A549 (cell line): ENCODE data around the gene TMEM168. TPM values are rescaled to one million over a fixed set of nuclear protein-coding genes. Genes with fewer than 3 reads are reported as not detected.

Experiments
- ATAC-seq, 2 experiments: fragments of 200-7000 bp in 1 of 2; fragments of >200 bp in 1 of 2; cut with Nextera tagmentation in 1 of 2; cut with Tn5 transposase in 1 of 2; 3 replicates each; pipeline versions ENCODE4 v1.8.0 to v1.9.1; 2018 to 2020; ENCODE audit warnings: mild to moderate bottlenecking in 1 of 2, moderate library complexity in 1 of 2
- CTCF ChIA-PET: fragments of 300-600 bp; sonication (Branson Sonifier 250); formaldehyde crosslinking; extraction: SDS; loops from one replicate; lab custom pipeline; 2021; ENCODE audit warnings: antibody characterized with exemption, inconsistent platforms; lab: Yijun Ruan, JAX
- POLR2A ChIA-PET: fragments of 350-600 bp; formaldehyde crosslinking; extraction: SDS; loops from one replicate; lab custom pipeline; 2021; ENCODE audit warnings: antibody characterized with exemption, inconsistent platforms; lab: Yijun Ruan, JAX
- DNase-seq, 2 experiments: peaks; one replicate each; pipeline versions ENCODE4 v3.0.0 to v3.0.0-alpha.2; 2011 to 2016; ENCODE audit warnings: low read depth in 1 of 2, low spot score in 1 of 2
- FAIRE-seq: peaks from 2 replicates; lab custom pipeline; 2011; peaks lifted over from hg19 to GRCh38; lab: Jason Lieb, UNC
- H3K27ac ChIP-seq, 2 experiments: fragments of >200 bp; sonication (Bioruptor Twin); formaldehyde crosslinking; 3 replicates each; pipeline ENCODE4 v1.5.1; 2016 to 2017
- H3K4me1 ChIP-seq: fragments of >200 bp; sonication (Bioruptor Twin); formaldehyde crosslinking; 3 replicates; pipeline ENCODE4 v1.6.1; 2016
- H3K4me2 ChIP-seq: fragments of >200 bp; sonication (Bioruptor Twin); formaldehyde crosslinking; 3 replicates; pipeline ENCODE4 v1.6.1; 2016
- H3K4me3 ChIP-seq: fragments of >200 bp; sonication (Bioruptor Twin); formaldehyde crosslinking; 3 replicates; pipeline ENCODE4 v1.5.1; 2016
- H3K9me3 ChIP-seq: fragments of >200 bp; sonication (Bioruptor Twin); formaldehyde crosslinking; 3 replicates; pipeline ENCODE4 v1.6.1; 2016
- BHLHE40 ChIP-seq: IDR thresholded peaks from 2 replicates; pipeline ENCODE4 v1.6.1; 2012; ENCODE audit warnings: low read depth, low read length, inconsistent platforms
- CBX2 ChIP-seq: fragments of 200-600 bp; sonication (generic); IDR thresholded peaks from 2 replicates; pipeline ENCODE4 v1.6.1; 2016; ENCODE audit warnings: low read depth, mild to moderate bottlenecking, borderline replicate concordance
- CHD4 ChIP-seq: fragments of 200-600 bp; sonication (generic); IDR thresholded peaks from 2 replicates; pipeline ENCODE4 v1.6.1; 2016; ENCODE audit warnings: antibody characterized with exemption, mild to moderate bottlenecking, borderline replicate concordance
- EP300 ChIP-seq, 2 experiments: fragments of >200 bp; sonication (Bioruptor Twin); formaldehyde crosslinking; IDR thresholded peaks; 2 replicates in 1 of 2; 3 replicates in 1 of 2; pipeline ENCODE4 v1.6.1; 2016 to 2017
- ESRRA ChIP-seq: fragments of 150-350 bp; IDR thresholded peaks from 2 replicates; pipeline ENCODE4 v1.6.1; 2014; ENCODE audit warnings: mild to moderate bottlenecking, low read length, borderline replicate concordance
- FOSB ChIP-seq: fragments of 250-450 bp; sonication (Bioruptor Pico); IDR thresholded peaks from 2 replicates; pipeline ENCODE4 v1.5.0; 2020; ENCODE audit warnings: mild to moderate bottlenecking, moderate library complexity
- FOSL2 ChIP-seq, 2 experiments: fragments of 450-650 bp in 1 of 2; fragments of >200 bp in 1 of 2; sonication (Bioruptor Twin) in 1 of 2; formaldehyde crosslinking; IDR thresholded peaks; 2 replicates each; pipeline versions ENCODE4 v1.5.0 to v1.6.1; 2016 to 2020; ENCODE audit warnings: mild to moderate bottlenecking in 1 of 2, moderate library complexity in 1 of 2
- HEYL ChIP-seq: fragments of 250-450 bp; sonication (Bioruptor Pico); IDR thresholded peaks from 2 replicates; pipeline ENCODE4 v1.8.0; 2021; ENCODE audit warnings: mild to moderate bottlenecking, moderate library complexity
- HOXA7 ChIP-seq: fragments of 250-450 bp; sonication (Bioruptor Pico); IDR thresholded peaks from 2 replicates; pipeline ENCODE4 v1.5.0; 2020; ENCODE audit warnings: mild to moderate bottlenecking, moderate library complexity
- HOXB5 ChIP-seq: fragments of 250-450 bp; sonication (Bioruptor Pico); IDR thresholded peaks from 2 replicates; pipeline ENCODE4 v1.5.0; 2020; ENCODE audit warnings: mild to moderate bottlenecking, moderate library complexity
- NPAS2 ChIP-seq: fragments of 250-450 bp; sonication (Bioruptor Pico); IDR thresholded peaks from 2 replicates; pipeline ENCODE4 v1.8.0; 2022; ENCODE audit warnings: mild to moderate bottlenecking, moderate library complexity, borderline replicate concordance
- NR3C1 ChIP-seq: fragments of >200 bp; sonication (Bioruptor Twin); formaldehyde crosslinking; IDR thresholded peaks from 3 replicates; pipeline ENCODE4 v1.6.1; 2017
- POLR2AphosphoS2 ChIP-seq: conservative IDR thresholded peaks from 2 replicates; pipeline ENCODE4 v1.6.1; 2012; ENCODE audit warnings: low read length, improper control_type of control experiment, inconsistent platforms
- RAD21 ChIP-seq, 2 experiments: fragments of >200 bp in 1 of 2; sonication (Bioruptor Twin) in 1 of 2; formaldehyde crosslinking in 1 of 2; IDR thresholded peaks in 1 of 2; conservative IDR thresholded peaks in 1 of 2; 2 replicates in 1 of 2; 3 replicates in 1 of 2; pipeline ENCODE4 v1.6.1; 2012 to 2018; ENCODE audit warnings: inconsistent platforms in 1 of 2
- RARB ChIP-seq: fragments of 250-450 bp; sonication (Bioruptor Pico); IDR thresholded peaks from 2 replicates; pipeline ENCODE4 v1.8.0; 2021; ENCODE audit warnings: mild to moderate bottlenecking, moderate library complexity
- RCOR1 ChIP-seq: fragments of 150-350 bp; IDR thresholded peaks from 2 replicates; pipeline ENCODE4 v1.6.1; 2014; ENCODE audit warnings: antibody characterized with exemption, low read length, low read depth
- RNF2 ChIP-seq: fragments of 200-600 bp; sonication (generic); IDR thresholded peaks from 2 replicates; pipeline ENCODE4 v1.6.1; 2016; ENCODE audit warnings: low read depth, mild to moderate bottlenecking, antibody characterized with exemption, moderate library complexity, borderline replicate concordance
- ZSCAN20 ChIP-seq: fragments of 250-450 bp; sonication (Bioruptor Pico); IDR thresholded peaks from 2 replicates; pipeline ENCODE4 v1.8.0; 2022; ENCODE audit warnings: mild to moderate bottlenecking, moderate library complexity
- WGBS: methylation state at CpG from one replicate; pipeline ENCODE4 v1.1.6; 2017; ENCODE audit errors: missing lambda C conversion rate; 5-methylcytosine and 5-hydroxymethylcytosine counted together
- polyA plus RNA-seq, 4 experiments: library from polyadenylated mRNA; depleted of rRNA in 3 of 4; stranded (reverse); fragments of >200 nt; fragmentation: RNase III in 1 of 4; extraction: RNeasy Plus Mini Kit Qiagen cat#74134 plus additional on column Dnase treatment in 1 of 4; gene quantifications; 2 replicates in 3 of 4; 3 replicates in 1 of 4; pipeline ENCODE4 v1.2.3, GENCODE V29; 2011 to 2017
- TF ChIP-seq, protein P1 (sequence below): fragments of 450-650 bp; IDR thresholded peaks from 2 replicates; pipeline ENCODE4 v1.6.1; 2014; ENCODE audit warnings: antibody characterized with exemption

TMEM168 gene
- polyA plus RNA-seq, 2 of the 4 experiments (the other 2 are of a cell fraction), result 11.4 to 40.0 TPM

DNA sequence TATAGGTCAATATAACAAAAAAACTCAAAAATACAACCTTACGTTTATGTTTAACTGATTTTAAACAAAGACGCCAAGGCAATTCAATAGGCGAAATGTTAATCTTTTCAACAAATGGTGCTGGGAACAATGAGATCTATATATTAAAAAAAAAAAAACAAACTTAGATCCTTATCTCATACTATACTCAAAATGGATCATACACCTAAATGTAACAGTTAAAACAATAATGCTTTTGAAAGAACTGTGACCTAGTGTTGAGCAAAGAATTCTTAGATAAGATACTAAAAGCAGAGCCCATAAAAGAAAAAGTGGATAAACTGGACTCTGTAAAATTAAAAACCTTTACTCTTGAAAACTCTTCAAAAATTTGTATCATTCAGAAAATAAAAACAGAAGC, 8.6 kb downstream of the TMEM168 start:
- POLR2A ChIA-PET, result no interaction called here
- H3K27ac ChIP-seq, result no peak overlapping the region
- no peak for FAIRE-seq
- DNase-seq, result no peak
- peaks cover 7% of the 10 kb centered on the region; the same call in 1 of the 3 replicates for H3K4me1 ChIP-seq
- H3K4me2 ChIP-seq, result no peak overlapping the region
- no peak for TF ChIP-seq FOSL2 (IDR thresholded peaks at IDR 0.05)
- no peak for TF ChIP-seq FOSL2 (CRISPR knock-in tag; IDR thresholded peaks at IDR 0.05)
- no peak for TF ChIP-seq HOXB5 (CRISPR knock-in tag)
- no peak for TF ChIP-seq RNF2
- no peak for TF ChIP-seq EP300 (IDR thresholded peaks at IDR 0.05)
- no peak for TF ChIP-seq FOSB
- TF ChIP-seq BHLHE40, result no peak
- TF ChIP-seq HOXA7 (CRISPR knock-in tag), result no peak
- no peak for TF ChIP-seq POLR2AphosphoS2
- TF ChIP-seq, protein P1, sequence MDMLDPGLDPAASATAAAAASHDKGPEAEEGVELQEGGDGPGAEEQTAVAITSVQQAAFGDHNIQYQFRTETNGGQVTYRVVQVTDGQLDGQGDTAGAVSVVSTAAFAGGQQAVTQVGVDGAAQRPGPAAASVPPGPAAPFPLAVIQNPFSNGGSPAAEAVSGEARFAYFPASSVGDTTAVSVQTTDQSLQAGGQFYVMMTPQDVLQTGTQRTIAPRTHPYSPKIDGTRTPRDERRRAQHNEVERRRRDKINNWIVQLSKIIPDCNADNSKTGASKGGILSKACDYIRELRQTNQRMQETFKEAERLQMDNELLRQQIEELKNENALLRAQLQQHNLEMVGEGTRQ, result no peak
- no peak for TF ChIP-seq NPAS2 (CRISPR knock-in tag)
- no peak for TF ChIP-seq ZSCAN20 (CRISPR knock-in tag)
- TF ChIP-seq, all 56 proteins: peak for 0
- WGBS, result 90% methylated on average over 3 of the region's 3 CpGs
- no peak for ATAC-seq
- CTCF ChIA-PET, result no interaction called here
- Histone ChIP-seq H3K4me3 (no peak overlapping the region), H3K9me3 (no peaks in the 10 kb centered on the region)

DNA sequence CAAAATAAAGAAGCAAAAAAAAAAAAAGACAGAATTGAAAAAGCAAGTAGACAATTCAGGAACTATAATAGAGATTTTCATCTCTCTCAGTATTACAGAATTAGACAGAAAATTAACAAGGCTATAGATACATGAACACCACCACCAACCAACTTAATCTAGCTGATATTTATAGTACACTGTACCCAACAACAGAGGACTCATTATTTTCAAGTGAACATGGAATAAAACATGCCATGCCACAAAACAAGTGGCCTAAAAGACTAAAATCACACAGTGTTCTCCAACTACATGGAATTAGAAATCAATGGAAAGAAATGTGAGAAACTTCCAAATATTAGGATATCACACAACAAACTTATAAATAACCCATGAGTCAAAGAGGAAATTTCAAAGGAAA, 9.1 kb downstream of the TMEM168 start:
- no peaks in the 10 kb centered on the region for H3K9me3 ChIP-seq

DNA sequence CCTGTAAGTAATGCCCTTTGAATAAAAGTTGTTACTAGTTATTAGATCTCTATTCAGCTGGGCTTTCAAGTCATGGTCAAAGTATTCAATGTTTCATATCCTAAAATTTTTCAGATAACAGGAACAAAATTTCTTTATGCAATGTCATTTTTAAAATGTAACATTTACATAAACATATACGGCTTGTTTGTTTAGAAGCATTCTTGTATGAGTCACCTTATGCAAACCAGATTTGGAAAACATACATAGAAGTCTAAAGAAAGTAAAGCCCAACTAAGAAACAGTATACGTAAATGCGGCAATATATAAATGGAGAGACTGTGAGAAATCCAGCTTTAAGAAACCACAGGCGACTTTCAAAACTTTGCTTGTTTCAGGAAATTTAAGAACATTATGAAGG, 10.5 kb downstream of the TMEM168 start:
- no peak for ATAC-seq
- Histone ChIP-seq H3K9me3 (no peaks in the 10 kb centered on the region), H3K4me3 (no peak overlapping the region), H3K4me2 (no peak overlapping the region), H3K4me1 (peaks cover 7% of the 10 kb centered on the region; the same call in 1 of the 3 replicates), H3K27ac (no peak overlapping the region)
- CTCF ChIA-PET, result no interaction called here
- POLR2A ChIA-PET, result interaction anchor here (0.6 to 3.3 kb wide), 2 partner anchors 11 to 160 kb away, joined by 3 to 16 read pairs; partner anchors contain the start of gene TMEM168
- 66% methylated on average over 4 of the region's 4 CpGs for WGBS
- DNase-seq, result no peak
- FAIRE-seq, result no peak
- TF ChIP-seq RAD21 (conservative IDR thresholded peaks at IDR 0.05 in 1 of 2, IDR thresholded peaks at IDR 0.05 in 1 of 2) (no peak), FOSL2 (IDR thresholded peaks at IDR 0.05) (no peak), FOSL2 (CRISPR knock-in tag; IDR thresholded peaks at IDR 0.05) (peak; percentile 41; the same call in 1 of the 2 replicates)

More for the DNA sequence above, 9.1 kb downstream of the TMEM168 start:
- H3K4me3 ChIP-seq, result no peak overlapping the region
- no peak for FAIRE-seq
- DNase-seq, result no peak
- no peak for ATAC-seq
- POLR2A ChIA-PET, result no interaction called here
- H3K4me1 ChIP-seq, result peaks cover 7% of the 10 kb centered on the region; the same call in 1 of the 3 replicates
- TF ChIP-seq HOXB5 (CRISPR knock-in tag), result no peak
- TF ChIP-seq, all 56 proteins: peak for 0
- CTCF ChIA-PET, result no interaction called here
- Histone ChIP-seq H3K4me2 (no peak overlapping the region), H3K27ac (no peak overlapping the region)

DNA sequence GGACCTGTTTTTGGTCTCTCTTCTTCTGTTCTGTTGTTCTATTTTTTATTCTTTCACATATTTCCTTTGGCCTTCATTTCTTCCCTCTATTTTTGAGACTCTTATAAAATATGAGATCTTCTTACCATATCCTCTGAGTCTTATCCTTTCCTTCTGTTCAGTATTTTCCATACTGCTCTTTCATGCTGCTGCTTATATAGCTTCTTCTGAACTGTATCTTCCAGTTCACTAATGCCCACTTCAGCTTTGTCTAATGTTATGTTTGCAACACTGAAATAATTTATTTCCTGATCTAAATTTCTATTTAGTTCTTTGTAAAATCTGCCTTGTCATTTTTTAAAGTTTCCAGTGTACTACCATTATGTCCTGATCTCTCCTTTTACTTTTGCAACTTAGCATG, 12.8 kb downstream of the TMEM168 start:
- ATAC-seq, result no peak
- Histone ChIP-seq H3K4me3 (no peak overlapping the region), H3K9me3 (no peaks in the 10 kb centered on the region), H3K4me1 (peaks cover 7% of the 10 kb centered on the region; the same call in 1 of the 3 replicates), H3K27ac (no peak overlapping the region), H3K4me2 (no peak overlapping the region)
- no peak for FAIRE-seq
- ChIA-PET CTCF (no interaction called here), POLR2A (interaction anchor here (3.3 kb wide), 1 partner anchor 13 kb away, joined by 16 read pairs; the partner anchor contains the start of gene TMEM168)
- no peak for TF ChIP-seq RARB (CRISPR knock-in tag)
- no peak for TF ChIP-seq RCOR1
- TF ChIP-seq HEYL (CRISPR knock-in tag), result no peak
- TF ChIP-seq HOXB5 (CRISPR knock-in tag), result no peak
- no peak for TF ChIP-seq RAD21 (conservative IDR thresholded peaks at IDR 0.05 in 1 of 2, IDR thresholded peaks at IDR 0.05 in 1 of 2)
- TF ChIP-seq HOXA7 (CRISPR knock-in tag), result no peak
- no peak for TF ChIP-seq CBX2
- TF ChIP-seq NR3C1, result no peak
- no peak for TF ChIP-seq CHD4
- no peak for TF ChIP-seq BHLHE40
- no peak for TF ChIP-seq ESRRA
- no peak for DNase-seq
